HCT116 (cell line): Measurements from ENCODE around the gene B3GALT6. TPM values are rescaled to one million over a fixed set of nuclear protein-coding genes. Genes with fewer than 3 reads are reported as not detected.

ENCODE experiments used
- ATAC-seq: fragments of 200-7000 bp; cut with Tn5 transposase; 2 replicates; pipeline ENCODE4 v1.9.1; 2020; ENCODE audit warnings: mild to moderate bottlenecking, moderate library complexity
- BruUV-seq: library from RNA; stranded (reverse); fragments of 400-500 nt; replicated peaks from 2 replicates; lab custom pipeline; 2021; lab: Mats Ljungman, UMichigan
- CTCF ChIA-PET: fragments of 300-600 bp; sonication (Branson Sonifier 250); formaldehyde crosslinking; loops from one replicate; lab custom pipeline; 2021; ENCODE audit warnings: antibody characterized with exemption; lab: Charles Lee
- POLR2A ChIA-PET: fragments of 300-600, 350-600 bp; sonication (Branson Sonifier 250); formaldehyde crosslinking; loops from one replicate; lab custom pipeline; 2021; ENCODE audit warnings: antibody characterized with exemption; lab: Charles Lee
- RAD21 ChIA-PET, 2 experiments: fragments of 300-600 bp; sonication (Branson Sonifier 250); formaldehyde crosslinking; loops; one replicate each; lab custom pipeline; 2023; ENCODE audit warnings: low total read pairs in 2 of 2; ENCODE audit not compliant: uncharacterized antibody in 2 of 2, unreplicated experiment in 2 of 2, low non-redundant PET in 1 of 2; lab: Charles Lee
- DNase-seq: peaks from one replicate; pipeline ENCODE4 v3.0.0-alpha.2; 2010; ENCODE audit warnings: low read depth, low spot score
- H2AFZ ChIP-seq: fragments of 200-600 bp; shearing (Covaris generic), sonication (generic); 2 replicates; pipeline ENCODE4 v1.6.1; 2017; ENCODE audit warnings: low read depth, mixed run types, mixed read lengths, antibody characterized with exemption, low read length; ENCODE audit not compliant: poor library complexity, severe bottlenecking
- H3K27ac ChIP-seq: 2 replicates; pipeline ENCODE4 v1.5.1; 2012; ENCODE audit warnings: low read depth, low read length
- H3K27me3 ChIP-seq: fragments of 200-600 bp; sonication (generic); 2 replicates; pipeline ENCODE4 v1.6.1; 2016; ENCODE audit warnings: mixed run types, low read length, mixed read lengths; ENCODE audit not compliant: insufficient read depth
- H3K36me3 ChIP-seq, 2 experiments: fragments of 200-500 bp in 1 of 2; fragments of 200-600 bp in 1 of 2; sonication (Bioruptor generic) in 1 of 2; sonication (generic) in 1 of 2; 2 replicates each; pipeline versions ENCODE4 v1.5.1 to v1.6.1; 2014 to 2016; ENCODE audit warnings: low read length in 2 of 2, inconsistent platforms in 1 of 2, mixed read lengths in 1 of 2, mixed run types in 1 of 2; ENCODE audit not compliant: insufficient read depth in 2 of 2, control insufficient read depth in 1 of 2
- H3K4me1 ChIP-seq, 2 experiments: fragments of 200-600 bp in 1 of 2; sonication (generic) in 1 of 2; 2 replicates each; pipeline versions ENCODE4 v1.5.1 to v1.6.1; 2012 to 2017; ENCODE audit warnings: low read length in 2 of 2, inconsistent platforms in 1 of 2, mild to moderate bottlenecking in 1 of 2, mixed read lengths in 1 of 2, mixed run types in 1 of 2, moderate library complexity in 1 of 2; ENCODE audit not compliant: insufficient read depth in 2 of 2, control insufficient read depth in 1 of 2
- H3K4me2 ChIP-seq: fragments of 200-600 bp; sonication (generic); 2 replicates; pipeline ENCODE4 v1.6.1; 2017; ENCODE audit warnings: mixed run types, low read length, mixed read lengths
- H3K4me3 ChIP-seq, 2 experiments: fragments of 200-600 bp in 1 of 2; sonication (generic) in 1 of 2; replicated peaks in 1 of 2; 2 replicates each; pipeline ENCODE4 v1.5.1; 2011 to 2016; ENCODE audit warnings: low read length in 2 of 2, control low read depth in 1 of 2, low read depth in 1 of 2, mild to moderate bottlenecking in 1 of 2, mixed read lengths in 1 of 2, mixed run types in 1 of 2
- H3K79me2 ChIP-seq: fragments of 200-600 bp; sonication (generic); 2 replicates; pipeline ENCODE4 v1.6.1; 2017; ENCODE audit warnings: mild to moderate bottlenecking, mixed run types, low read length, moderate library complexity, mixed read lengths; ENCODE audit not compliant: insufficient read depth
- H3K9ac ChIP-seq: fragments of 200-600 bp; sonication (generic); 2 replicates; pipeline ENCODE4 v1.6.1; 2016; ENCODE audit warnings: low read length, mixed read lengths
- H3K9me2 ChIP-seq: fragments of 200-600 bp; sonication (generic), shearing (Covaris generic); 2 replicates; pipeline ENCODE4 v1.6.1; 2017; ENCODE audit warnings: mixed run types, mild to moderate bottlenecking, moderate library complexity; ENCODE audit not compliant: insufficient read depth
- H3K9me3 ChIP-seq, 2 experiments: fragments of 200-500 bp in 1 of 2; fragments of 200-600 bp in 1 of 2; sonication (Bioruptor generic) in 1 of 2; sonication (generic) in 1 of 2; 2 replicates each; pipeline ENCODE4 v1.6.1; 2014 to 2017; ENCODE audit warnings: low read length in 2 of 2, mixed read lengths in 2 of 2, inconsistent platforms in 1 of 2, low read depth in 1 of 2, mild to moderate bottlenecking in 1 of 2, mixed run types in 1 of 2, moderate library complexity in 1 of 2; ENCODE audit not compliant: control insufficient read depth in 1 of 2, insufficient read depth in 1 of 2
- H4K20me1 ChIP-seq: fragments of 200-600 bp; sonication (generic), shearing (Covaris generic); 2 replicates; pipeline ENCODE4 v1.6.1; 2017; ENCODE audit warnings: mixed run types, mild to moderate bottlenecking, moderate library complexity; ENCODE audit not compliant: insufficient read depth
- CTCF ChIP-seq, 3 experiments: fragments of 200-600 bp in 1 of 3; sonication (generic) in 1 of 3; IDR thresholded peaks in 2 of 3; conservative IDR thresholded peaks in 1 of 3; 2 replicates each; pipeline ENCODE4 v1.5.1; 2012 to 2017; ENCODE audit warnings: low read depth in 2 of 3, low read length in 2 of 3, antibody characterized with exemption in 1 of 3, borderline replicate concordance in 1 of 3, control low read depth in 1 of 3, mild to moderate bottlenecking in 1 of 3, mixed read lengths in 1 of 3, mixed run types in 1 of 3, moderate library complexity in 1 of 3; ENCODE audit not compliant: insufficient read depth in 1 of 3
- ELF1 ChIP-seq: IDR thresholded peaks from 2 replicates; pipeline ENCODE4 v1.6.1; 2012; ENCODE audit warnings: low read depth, borderline replicate concordance
- JUND ChIP-seq: IDR thresholded peaks from 2 replicates; pipeline ENCODE4 v1.6.1; 2012
- MAX ChIP-seq: IDR thresholded peaks from 2 replicates; pipeline ENCODE4 v1.6.1; 2012
- RAD21 ChIP-seq: IDR thresholded peaks from 2 replicates; pipeline ENCODE4 v1.6.1; 2012; ENCODE audit warnings: low read depth, mild to moderate bottlenecking
- TCF7L2 ChIP-seq: IDR thresholded peaks from 2 replicates; pipeline ENCODE4 v1.7.0; 2011; ENCODE audit warnings: borderline replicate concordance, inconsistent platforms; ENCODE audit not compliant: insufficient read depth, insufficient read length; ENCODE audit errors: extremely low read depth
- intact Hi-C: fragments of 100-400 bp; cut with micrococcal nuclease; formaldehyde crosslinking; loops from 2 replicates; pipeline ENCODE4 v1.10.0; 2022
- total RNA-seq: library from RNA; stranded (reverse); gene quantifications from one replicate; pipeline ENCODE4 v1.2.1, GENCODE V29; 2021; ENCODE audit not compliant: unreplicated experiment

Gene B3GALT6
- total RNA-seq, 1 experiment from 2014 or later, result 16.3 TPM

GRCh38 chr1:1234180-1234808, 2.3 kb downstream of the B3GALT6 start:
- TF ChIP-seq CTCF (IDR thresholded peaks at IDR 0.05 in 2 of 3, conservative IDR thresholded peaks at IDR 0.05 in 1 of 3; ENCODE audit: borderline replicate concordance in 1 of 3, insufficient read depth in 1 of 3, low read depth in 2 of 3, low read length in 2 of 3), result no peak
- TF ChIP-seq TCF7L2, result no peak
- no peak for TF ChIP-seq JUND
- no peak for TF ChIP-seq RAD21
- TF ChIP-seq ELF1, result no peak
- TF ChIP-seq MAX, result no peak
- Histone ChIP-seq H3K9me2 (no peaks in the 10 kb centered on the region), H3K27me3 (no peaks in the 10 kb centered on the region), H2AFZ (no peak overlapping the region), H4K20me1 (no peaks in the 10 kb centered on the region), H3K4me1 (peaks cover 12 to 41% of the 10 kb centered on the region in 2 experiments; a peak in 3 of 4 replicates), H3K9me3 (no peaks in the 10 kb centered on the region), H3K79me2 (peaks cover 44% of the 10 kb centered on the region), H3K27ac (no peak overlapping the region), H3K4me3 (no peak overlapping the region), H3K4me2 (no peak overlapping the region), H3K36me3 (0 out of 4 replicates have a peak, but pooled peaks cover 0 to 4% of the 10 kb centered on the region in 2 experiments), H3K9ac (no peak overlapping the region)
- DNase-seq, result no peak
- ChIA-PET CTCF (no interaction called here), RAD21 (no interaction called here), POLR2A (no interaction called here)
- ATAC-seq, result no peak
- intact Hi-C loops, result no loop called here
- no TSS peak for BruUV-seq
